ENCODE results near the gene CAMSAP3. TPM values are rescaled to one million over a fixed set of nuclear protein-coding genes. Genes with fewer than 3 reads are reported as not detected.

CAMSAP3 gene
- total RNA-seq, 1 experiment from 2014 or later: 6.7 TPM

GRCh38 chr19:7628589-7629311 is 33.1 kb downstream of the CAMSAP3 start:
- peaks cover 23% of the 10 kb centered on the region for H3K4me1 Mint-ChIP-seq (ENCODE audit: insufficient read depth, unreplicated experiment)
- BruUV-seq (replicated peaks): TSS peak; percentile 76
- peak overlapping the region; percentile 100 for H3K27ac Mint-ChIP-seq (ENCODE audit: low read depth, unreplicated experiment)
- TF ChIP-seq CTCF (IDR thresholded peaks at IDR 0.05; ENCODE audit: unreplicated experiment): no peak
- POLR2A ChIA-PET: interaction anchor here (0.8 to 2.5 kb wide), 15 partner anchors 9 to 596 kb away, joined by 3 to 41 read pairs (median 4); partner anchors contain the start of genes PNPLA6, TRAPPC5 and ZNF557
- no peaks in the 10 kb centered on the region for H3K27me3 Mint-ChIP-seq (ENCODE audit: insufficient read depth, unreplicated experiment)
- CTCF ChIA-PET: interaction anchor here (0.9 to 1.9 kb wide), 3 partner anchors 47 to 60 kb away, joined by 3 to 10 read pairs (median 8); partner anchors contain the start of gene TRAPPC5
- H3K36me3 Mint-ChIP-seq (ENCODE audit: insufficient read depth, unreplicated experiment): peaks cover 37% of the 10 kb centered on the region
- intact Hi-C loops (cut with micrococcal nuclease): no loop called here
- H3K4me3 Mint-ChIP-seq (ENCODE audit: unreplicated experiment): peak overlapping the region; percentile 95
- no peaks in the 10 kb centered on the region for H3K9me3 Mint-ChIP-seq (ENCODE audit: unreplicated experiment)
- no peak for DNase-seq (ENCODE audit: unreplicated experiment)

- TF ChIP-seq CTCF (IDR thresholded peaks at IDR 0.05; ENCODE audit: unreplicated experiment): no peak
- peaks cover 23% of the 10 kb centered on the region for H3K4me1 Mint-ChIP-seq (ENCODE audit: insufficient read depth, unreplicated experiment)
- no peaks in the 10 kb centered on the region for H3K27me3 Mint-ChIP-seq (ENCODE audit: insufficient read depth, unreplicated experiment)
- no peaks in the 10 kb centered on the region for H3K9me3 Mint-ChIP-seq (ENCODE audit: unreplicated experiment)
- peaks cover 34% of the 10 kb centered on the region for H3K36me3 Mint-ChIP-seq (ENCODE audit: insufficient read depth, unreplicated experiment)
- BruUV-seq (replicated peaks): no TSS peak
- H3K4me3 Mint-ChIP-seq (ENCODE audit: unreplicated experiment): peak within 1 kb of the TSS; percentile 95
- DNase-seq (ENCODE audit: unreplicated experiment): peak; percentile 99
- intact Hi-C loops (cut with micrococcal nuclease): no loop called here
- peak within 1 kb of the TSS; percentile 100 for H3K27ac Mint-ChIP-seq (ENCODE audit: low read depth, unreplicated experiment)
- ChIA-PET CTCF (interaction anchor here (0.6 to 1.9 kb wide), 7 partner anchors 12 to 170 kb away, joined by 3 to 10 read pairs (median 3); partner anchors contain the start of gene TRAPPC5), POLR2A (interaction anchor here (0.6 to 2.5 kb wide), 27 partner anchors 9 to 1891 kb away, joined by 3 to 41 read pairs (median 4); partner anchors contain the start of genes PNPLA6, TIMM44, TRAPPC5 and ZNF557)
These were observed 33.8 kb downstream of the CAMSAP3 start, which contains the start of the genes PET100 and XAB2 for GRCh38 chr19:7629347-7630054. TSS of gene PET100 (plus strand) at chr19:7629793. CDS start at chr19:7629834, 41 bp downstream. TSS of gene XAB2 (minus strand) at chr19:7629545. CDS start at chr19:7629527, 18 bp downstream.

GRCh38 chr19:7631577-7631976 is 35.9 kb downstream of the CAMSAP3 start:
- ChIA-PET CTCF (no interaction called here), POLR2A (no interaction called here)
- no peak for DNase-seq (ENCODE audit: unreplicated experiment)
- Mint-ChIP-seq H3K9me3 (ENCODE audit: unreplicated experiment) (no peaks in the 10 kb centered on the region), H3K27me3 (ENCODE audit: insufficient read depth, unreplicated experiment) (no peaks in the 10 kb centered on the region), H3K36me3 (ENCODE audit: insufficient read depth, unreplicated experiment) (peaks cover 27% of the 10 kb centered on the region), H3K4me1 (ENCODE audit: insufficient read depth, unreplicated experiment) (peaks cover 23% of the 10 kb centered on the region), H3K4me3 (ENCODE audit: unreplicated experiment) (no peak overlapping the region), H3K27ac (ENCODE audit: low read depth, unreplicated experiment) (no peak overlapping the region)
- intact Hi-C loops (cut with micrococcal nuclease): no loop called here
- no TSS peak for BruUV-seq (replicated peaks)
- no peak for TF ChIP-seq CTCF (IDR thresholded peaks at IDR 0.05; ENCODE audit: unreplicated experiment)
